RWPE2 (cell line): ENCODE results near the gene HYOU1.
"Not testable (repeated sequence)": the region's sequence is repeated elsewhere in the genome, so short reads cannot be mapped to it uniquely, and the experiment has no call there.

ENCODE experiments used
- ATAC-seq: fragments of 200-7000 bp; cut with Tn5 transposase; 3 replicates; pipeline ENCODE4 v1.9.1; 2021; ENCODE audit warnings: low read depth
- DNase-seq: peaks from one replicate; pipeline ENCODE4 v3.0.0-alpha.2; 2020; ENCODE audit warnings: low spot score
- H3K27ac ChIP-seq: fragments of 450-650 bp; 2 replicates; pipeline ENCODE4 v1.5.1; 2017; ENCODE audit warnings: mild to moderate bottlenecking; ENCODE audit not compliant: poor library complexity, severe bottlenecking
- H3K27me3 ChIP-seq: fragments of 250-450 bp; sonication (Bioruptor Pico); 2 replicates; pipeline ENCODE4 v1.5.1; 2021; ENCODE audit warnings: mild to moderate bottlenecking, moderate library complexity; ENCODE audit not compliant: insufficient read depth, poor library complexity, severe bottlenecking
- H3K36me3 ChIP-seq: fragments of 250-450 bp; sonication (Bioruptor Pico); 2 replicates; pipeline ENCODE4 v1.5.1; 2020; ENCODE audit warnings: low read depth, mild to moderate bottlenecking, moderate library complexity
- H3K4me1 ChIP-seq: fragments of 250-450 bp; sonication (Bioruptor Pico); 2 replicates; pipeline ENCODE4 v1.5.1; 2021; ENCODE audit warnings: mild to moderate bottlenecking, moderate library complexity; ENCODE audit not compliant: insufficient read depth, poor library complexity, severe bottlenecking
- H3K4me3 ChIP-seq: fragments of 250-450 bp; sonication (Bioruptor Pico); 2 replicates; pipeline ENCODE4 v1.5.1; 2021; ENCODE audit warnings: mild to moderate bottlenecking, moderate library complexity; ENCODE audit not compliant: severe bottlenecking
- H3K9me3 ChIP-seq: fragments of 250-450 bp; sonication (Bioruptor Pico); 2 replicates; pipeline ENCODE4 v1.5.1; 2021; ENCODE audit warnings: mild to moderate bottlenecking, moderate library complexity; ENCODE audit not compliant: severe bottlenecking
- TF ChIP-seq, protein P1 (sequence below): fragments of 450-650 bp; IDR thresholded peaks from one replicate; pipeline ENCODE4 v1.5.1; 2017; ENCODE audit warnings: mild to moderate bottlenecking, moderate library complexity; ENCODE audit not compliant: poor library complexity, severe bottlenecking

HYOU1 gene

DNA sequence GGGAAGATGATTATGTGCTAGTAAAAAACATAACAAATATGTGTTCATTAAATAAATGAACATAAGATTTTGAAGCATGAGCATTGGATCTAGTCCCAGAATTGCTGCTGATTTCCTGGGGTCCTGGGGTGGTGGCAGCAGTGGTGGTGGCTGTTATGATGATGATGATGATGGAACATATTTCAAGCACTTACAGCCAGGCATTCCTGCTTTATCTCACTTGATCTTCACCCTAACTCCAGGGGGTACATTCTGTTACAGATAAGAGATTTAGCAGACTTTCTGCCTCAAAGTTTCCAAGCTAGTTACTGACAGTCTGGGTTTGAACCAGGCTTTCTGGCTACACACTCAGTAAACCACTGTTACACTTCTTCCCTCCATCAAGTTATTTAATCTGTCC is 33.3 kb downstream of the HYOU1 start:
- H3K4me3 ChIP-seq: no peak overlapping the region
- DNase-seq: no peak
- H3K9me3 ChIP-seq: no peaks in the 10 kb centered on the region
- H3K27ac ChIP-seq: peak overlapping the region; percentile 24
- no peak for ATAC-seq
- TF ChIP-seq, protein P1, sequence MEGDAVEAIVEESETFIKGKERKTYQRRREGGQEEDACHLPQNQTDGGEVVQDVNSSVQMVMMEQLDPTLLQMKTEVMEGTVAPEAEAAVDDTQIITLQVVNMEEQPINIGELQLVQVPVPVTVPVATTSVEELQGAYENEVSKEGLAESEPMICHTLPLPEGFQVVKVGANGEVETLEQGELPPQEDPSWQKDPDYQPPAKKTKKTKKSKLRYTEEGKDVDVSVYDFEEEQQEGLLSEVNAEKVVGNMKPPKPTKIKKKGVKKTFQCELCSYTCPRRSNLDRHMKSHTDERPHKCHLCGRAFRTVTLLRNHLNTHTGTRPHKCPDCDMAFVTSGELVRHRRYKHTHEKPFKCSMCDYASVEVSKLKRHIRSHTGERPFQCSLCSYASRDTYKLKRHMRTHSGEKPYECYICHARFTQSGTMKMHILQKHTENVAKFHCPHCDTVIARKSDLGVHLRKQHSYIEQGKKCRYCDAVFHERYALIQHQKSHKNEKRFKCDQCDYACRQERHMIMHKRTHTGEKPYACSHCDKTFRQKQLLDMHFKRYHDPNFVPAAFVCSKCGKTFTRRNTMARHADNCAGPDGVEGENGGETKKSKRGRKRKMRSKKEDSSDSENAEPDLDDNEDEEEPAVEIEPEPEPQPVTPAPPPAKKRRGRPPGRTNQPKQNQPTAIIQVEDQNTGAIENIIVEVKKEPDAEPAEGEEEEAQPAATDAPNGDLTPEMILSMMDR: no peak
- peaks cover 62% of the 10 kb centered on the region for H3K36me3 ChIP-seq
- H3K27me3 ChIP-seq: no peaks in the 10 kb centered on the region
- H3K4me1 ChIP-seq: peaks cover 7% of the 10 kb centered on the region

DNA sequence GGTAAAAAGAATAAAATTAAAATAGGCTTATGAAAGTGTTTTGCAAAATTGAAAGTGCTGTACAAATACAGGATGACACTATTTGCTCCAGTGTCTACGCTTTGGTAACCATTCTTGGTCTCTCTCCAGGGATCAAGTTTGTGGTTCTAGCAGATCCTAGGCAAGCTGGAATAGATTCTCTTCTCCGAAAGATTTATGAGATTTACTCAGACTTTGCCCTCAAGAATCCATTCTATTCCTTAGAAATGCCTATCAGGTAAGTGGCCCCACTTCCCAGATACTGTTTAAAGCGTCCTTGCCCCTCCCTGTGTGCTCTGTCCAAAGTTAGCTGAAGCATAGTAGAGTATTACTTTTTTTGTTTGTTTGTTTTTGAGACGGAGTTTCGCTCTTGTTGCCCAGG is 35.4 kb downstream of the HYOU1 start:
- ATAC-seq (no peak), DNase-seq (no peak)
- Histone ChIP-seq H3K4me1 (peaks cover 14% of the 10 kb centered on the region), H3K9me3 (no peaks in the 10 kb centered on the region), H3K27ac (no peak overlapping the region), H3K27me3 (no peaks in the 10 kb centered on the region), H3K36me3 (peaks cover 65% of the 10 kb centered on the region), H3K4me3 (no peak overlapping the region)
- TF ChIP-seq, protein P1: no peak

DNA sequence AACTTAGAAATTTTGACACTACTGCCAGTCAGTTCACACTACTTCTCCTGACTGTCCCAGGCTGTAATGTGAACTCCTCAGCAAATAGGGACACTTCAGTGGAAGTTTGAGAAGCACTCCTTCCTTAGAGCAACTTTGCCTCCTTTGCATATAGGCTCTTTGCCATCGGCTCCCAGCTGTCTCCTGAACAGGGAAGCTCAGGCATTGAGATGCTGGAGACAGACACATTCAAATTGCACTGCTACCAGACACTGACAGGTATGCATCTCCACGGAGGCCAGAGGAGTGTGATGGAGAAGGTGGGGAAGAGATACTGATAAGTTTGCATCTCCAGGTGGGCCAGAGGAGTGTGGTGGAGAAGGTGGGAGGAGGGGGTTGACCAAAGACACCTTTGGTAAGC is 37.0 kb downstream of the HYOU1 start:
- TF ChIP-seq, protein P1: no peak
- H3K4me1 ChIP-seq: peaks cover 19% of the 10 kb centered on the region
- H3K27ac ChIP-seq: no peak overlapping the region
- no peak for DNase-seq
- H3K4me3 ChIP-seq: peak overlapping the region; percentile 85
- H3K36me3 ChIP-seq: peaks cover 75% of the 10 kb centered on the region
- no peaks in the 10 kb centered on the region for H3K27me3 ChIP-seq
- no peaks in the 10 kb centered on the region for H3K9me3 ChIP-seq
- ATAC-seq: no peak

DNA sequence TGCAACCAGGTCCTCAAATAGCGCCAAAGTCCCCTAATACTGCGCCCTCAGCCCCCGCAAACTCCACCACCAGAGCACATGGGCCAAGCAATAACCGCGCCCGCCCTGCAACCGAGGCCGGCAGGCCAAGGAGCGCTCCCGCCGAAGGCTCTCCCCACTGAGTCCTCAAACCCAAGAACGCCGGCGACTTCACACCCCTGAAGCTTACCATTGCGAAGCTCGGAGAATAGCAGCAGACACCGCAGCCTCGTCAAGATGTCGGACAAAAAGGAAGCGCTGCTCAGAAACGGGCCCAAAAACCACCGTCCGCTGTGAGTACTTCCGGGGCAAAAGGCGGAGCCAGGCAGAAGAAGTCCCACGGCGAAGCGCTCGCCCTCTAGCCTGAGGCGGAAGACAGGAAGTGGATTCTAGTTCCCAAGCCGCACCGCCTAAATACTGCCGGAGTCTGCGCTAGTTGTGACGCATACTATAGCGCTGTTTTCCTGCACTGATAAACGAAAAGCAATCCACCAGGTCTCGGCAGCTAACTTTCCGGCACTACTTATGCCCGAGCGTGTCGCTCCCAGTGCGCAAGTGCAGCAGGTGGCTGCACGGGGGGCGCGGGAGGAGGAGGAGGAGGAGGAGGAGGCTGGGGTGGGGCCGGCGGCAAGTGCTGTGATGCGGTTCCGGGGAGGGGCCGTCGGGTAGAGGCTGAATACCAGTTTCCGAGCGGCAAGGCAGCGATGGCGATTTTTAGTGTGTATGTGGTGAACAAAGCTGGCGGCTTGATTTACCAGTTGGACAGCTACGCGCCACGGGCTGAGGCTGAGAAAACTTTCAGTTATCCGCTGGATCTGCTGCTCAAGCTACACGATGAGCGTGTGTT is 38.7 kb downstream of the HYOU1 start, which contains the start of the genes RPS25 and TRAPPC4:
Gene RPS25 (minus strand): TSS at position 270 of the 865 bp plus-strand sequence. CDS start 59 bp downstream, at position 211.
Gene TRAPPC4 (plus strand): TSS at position 693 of the 865 bp plus-strand sequence. CDS start 30 bp downstream, at position 723.
- peak within 1 kb of the TSS; percentile 82 for H3K27ac ChIP-seq
- TF ChIP-seq, protein P1: no peak
- no peaks in the 10 kb centered on the region for H3K27me3 ChIP-seq
- H3K36me3 ChIP-seq: peaks cover 75% of the 10 kb centered on the region
- no peaks in the 10 kb centered on the region for H3K9me3 ChIP-seq
- peak within 1 kb of the TSS; percentile 85 for H3K4me3 ChIP-seq
- peaks cover 19% of the 10 kb centered on the region for H3K4me1 ChIP-seq
- ATAC-seq (peak; percentile 87), DNase-seq (peak; percentile 97)

DNA sequence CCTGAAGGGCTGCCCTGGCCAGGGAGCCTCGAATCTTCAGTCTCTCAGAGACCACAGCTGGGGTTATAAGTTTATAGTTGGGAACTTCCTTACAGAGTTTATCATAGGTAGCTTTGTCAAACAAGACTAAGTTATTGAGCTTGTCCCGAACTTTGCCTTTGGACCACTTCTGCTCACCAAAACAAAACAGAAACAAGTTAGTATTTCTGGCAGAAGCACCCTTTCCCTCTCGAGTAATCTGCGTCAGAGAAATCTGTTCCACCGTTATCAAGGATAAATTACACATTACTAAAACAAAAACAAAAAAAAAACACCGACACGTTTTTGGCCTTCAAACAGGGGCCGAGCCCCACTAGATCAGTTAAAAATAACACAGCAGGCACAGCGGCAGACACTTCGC is 39.6 kb downstream of the HYOU1 start:
- DNase-seq, ATAC-seq, H3K9me3 ChIP-seq, H3K27me3 ChIP-seq: not testable (repeated sequence)
- Histone ChIP-seq H3K4me3 (peak overlapping the region; percentile 85), H3K27ac (peak overlapping the region; percentile 82), H3K36me3 (peaks cover 78% of the 10 kb centered on the region), H3K4me1 (peaks cover 19% of the 10 kb centered on the region)
